GM12874 (cell line): ENCODE measurements around the gene ALPP.
A peak's percentile ranks its signal among the peaks of the same experiment; 100 is the strongest.

Experiments used
- CTCF ChIP-seq: IDR thresholded peaks from 2 replicates; pipeline ENCODE4 v1.5.1; 2011; ENCODE audit warnings: low read depth, mild to moderate bottlenecking, control low read depth, low read length, moderate library complexity; ENCODE audit not compliant: insufficient read depth

ALPP gene

GRCh38 chr2:232354069-232354468 lies 24.5 kb upstream of the ALPP start:
- TF ChIP-seq CTCF: no peak

GRCh38 chr2:232361646-232362045 lies 16.9 kb upstream of the ALPP start:
- no peak for TF ChIP-seq CTCF

- no peak for TF ChIP-seq CTCF
Observed at GRCh38 chr2:232362174-232362900, 16.2 kb upstream of the ALPP start.

GRCh38 chr2:232363784-232364615 lies 14.6 kb upstream of the ALPP start:
- no peak for TF ChIP-seq CTCF

- TF ChIP-seq CTCF: peak; percentile 50; the same call in 1 of the 2 replicates
Observed at GRCh38 chr2:232365621-232366321, 12.8 kb upstream of the ALPP start.

GRCh38 chr2:232367016-232367415 lies 11.5 kb upstream of the ALPP start:
- no peak for TF ChIP-seq CTCF
